ENCODE measurements around the gene LUC7L. TPM values are rescaled to one million over a fixed set of nuclear protein-coding genes. Genes with fewer than 3 reads are reported as not detected.

Gene LUC7L
- total RNA-seq, 2 experiments from 2014 or later = 94.8 to 98.4 TPM

DNA sequence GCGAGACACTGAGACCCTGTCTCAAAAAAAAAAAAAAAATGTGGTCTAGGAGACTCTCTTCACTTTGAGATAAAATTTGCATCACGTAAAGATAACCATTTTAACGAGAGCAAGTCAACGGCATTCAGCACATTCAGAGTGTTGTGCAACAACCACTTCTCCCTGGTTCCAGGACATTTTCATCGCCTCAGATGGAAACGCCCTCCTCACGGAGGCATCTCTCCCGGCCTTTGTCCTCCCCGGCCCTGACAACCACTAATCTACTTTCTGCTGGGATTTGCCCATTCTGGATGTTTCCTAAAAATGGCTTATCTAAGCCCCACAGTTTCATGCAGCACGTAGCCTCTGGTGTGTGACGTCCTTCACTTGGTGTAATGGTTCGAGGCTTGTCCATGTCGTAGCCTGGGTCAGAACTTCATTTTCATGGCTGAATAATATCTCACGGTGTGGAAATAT, 84.4 kb downstream of the LUC7L start:
- Mint-ChIP-seq H3K27ac (no peak overlapping the region), H3K9me3 (no peaks in the 10 kb centered on the region), H3K27me3 (peaks cover 20% of the 10 kb centered on the region), H3K4me1 (ENCODE audit: low read depth) (no peaks in the 10 kb centered on the region), H3K36me3 (ENCODE audit: low read depth) (no peaks in the 10 kb centered on the region), H3K4me3 (no peak overlapping the region)
- Histone ChIP-seq H3K9me3 (ENCODE audit: control insufficient read depth in 1 of 2, insufficient read depth in 1 of 2, low read length in 2 of 2) (no peaks in the 10 kb centered on the region), H3K4me3 (ENCODE audit: low read length) (no peak overlapping the region), H3K27ac (ENCODE audit: low read depth in 1 of 2, low read length in 2 of 2) (no peak overlapping the region), H3K36me3 (ENCODE audit: insufficient read depth, low read length) (no peaks in the 10 kb centered on the region), H3K4me1 (ENCODE audit: insufficient read depth, low read length) (no peaks in the 10 kb centered on the region), H3K27me3 (ENCODE audit: control insufficient read depth in 1 of 2, insufficient read depth in 2 of 2, low read length in 2 of 2) (peaks cover 0 to 2% of the 10 kb centered on the region in 2 experiments)
- TF ChIP-seq, protein P1, sequence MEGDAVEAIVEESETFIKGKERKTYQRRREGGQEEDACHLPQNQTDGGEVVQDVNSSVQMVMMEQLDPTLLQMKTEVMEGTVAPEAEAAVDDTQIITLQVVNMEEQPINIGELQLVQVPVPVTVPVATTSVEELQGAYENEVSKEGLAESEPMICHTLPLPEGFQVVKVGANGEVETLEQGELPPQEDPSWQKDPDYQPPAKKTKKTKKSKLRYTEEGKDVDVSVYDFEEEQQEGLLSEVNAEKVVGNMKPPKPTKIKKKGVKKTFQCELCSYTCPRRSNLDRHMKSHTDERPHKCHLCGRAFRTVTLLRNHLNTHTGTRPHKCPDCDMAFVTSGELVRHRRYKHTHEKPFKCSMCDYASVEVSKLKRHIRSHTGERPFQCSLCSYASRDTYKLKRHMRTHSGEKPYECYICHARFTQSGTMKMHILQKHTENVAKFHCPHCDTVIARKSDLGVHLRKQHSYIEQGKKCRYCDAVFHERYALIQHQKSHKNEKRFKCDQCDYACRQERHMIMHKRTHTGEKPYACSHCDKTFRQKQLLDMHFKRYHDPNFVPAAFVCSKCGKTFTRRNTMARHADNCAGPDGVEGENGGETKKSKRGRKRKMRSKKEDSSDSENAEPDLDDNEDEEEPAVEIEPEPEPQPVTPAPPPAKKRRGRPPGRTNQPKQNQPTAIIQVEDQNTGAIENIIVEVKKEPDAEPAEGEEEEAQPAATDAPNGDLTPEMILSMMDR (IDR thresholded peaks at IDR 0.05) = no peak
- ATAC-seq (ENCODE audit: poor library complexity) (no peak), DNase-seq (no peak)
- intact Hi-C loops (cut with DNase I, micrococcal nuclease) = no loop called here
- ChIA-PET CTCF (no interaction called here), POLR2A (no interaction called here)

DNA sequence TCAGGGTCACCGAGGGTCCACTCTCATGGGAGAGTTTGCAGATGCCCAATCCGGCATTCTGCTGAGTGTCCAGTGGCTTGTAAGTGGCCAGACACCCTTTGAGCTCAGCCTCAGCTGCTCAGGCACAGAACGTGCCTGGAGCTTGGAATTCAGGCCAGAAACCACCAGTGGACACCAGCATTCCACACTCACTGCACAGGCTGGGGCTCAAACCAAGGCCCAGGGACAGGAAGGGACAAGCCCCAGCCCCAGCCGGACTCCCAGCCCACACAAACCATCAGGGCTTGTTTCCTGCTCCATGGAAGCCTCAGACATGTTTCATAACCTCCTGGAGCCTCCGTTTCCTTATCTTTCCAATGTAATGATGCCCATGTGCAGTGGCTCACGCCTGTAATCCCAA, 85.8 kb downstream of the LUC7L start:
- Histone ChIP-seq H3K27ac (ENCODE audit: low read depth in 1 of 2, low read length in 2 of 2) (no peak overlapping the region), H3K4me3 (ENCODE audit: low read length) (no peak overlapping the region), H3K4me1 (ENCODE audit: insufficient read depth, low read length) (peaks cover 7% of the 10 kb centered on the region), H3K9me3 (ENCODE audit: control insufficient read depth in 1 of 2, insufficient read depth in 1 of 2, low read length in 2 of 2) (no peaks in the 10 kb centered on the region), H3K36me3 (ENCODE audit: insufficient read depth, low read length) (no peaks in the 10 kb centered on the region), H3K27me3 (ENCODE audit: control insufficient read depth in 1 of 2, insufficient read depth in 2 of 2, low read length in 2 of 2) (peaks cover 0 to 2% of the 10 kb centered on the region in 2 experiments)
- Mint-ChIP-seq H3K27me3 (peaks cover 8% of the 10 kb centered on the region), H3K9me3 (no peaks in the 10 kb centered on the region), H3K4me3 (no peak overlapping the region), H3K4me1 (ENCODE audit: low read depth) (peaks cover 4% of the 10 kb centered on the region), H3K36me3 (ENCODE audit: low read depth) (no peaks in the 10 kb centered on the region), H3K27ac (no peak overlapping the region)
- TF ChIP-seq, protein P1 (IDR thresholded peaks at IDR 0.05) = no peak
- DNase-seq (no peak), ATAC-seq (ENCODE audit: poor library complexity) (no peak)
- intact Hi-C loops (cut with DNase I, micrococcal nuclease) = no loop called here
- POLR2A ChIA-PET = no interaction called here
- CTCF ChIA-PET = no interaction called here

DNA sequence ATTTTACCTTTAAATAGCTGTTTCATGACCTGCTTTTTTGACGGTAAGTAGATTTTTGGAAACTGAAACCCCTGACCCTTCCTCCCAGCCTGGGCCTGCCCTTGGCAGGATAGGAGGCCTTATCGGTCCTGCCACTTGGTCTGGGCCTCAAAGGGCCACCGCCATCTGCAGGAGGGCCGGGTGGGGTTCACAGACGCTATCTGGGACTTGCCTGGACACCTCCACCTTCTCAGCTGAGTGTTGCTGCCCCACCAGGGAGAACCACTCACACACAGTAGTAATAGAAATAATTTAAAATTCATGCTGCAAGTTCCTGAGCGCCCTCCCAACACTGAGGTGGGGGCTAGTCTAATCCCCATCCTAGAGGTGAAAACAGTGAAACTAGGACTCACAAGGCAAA, 86.2 kb downstream of the LUC7L start:
- ChIA-PET POLR2A (no interaction called here), CTCF (no interaction called here)
- Histone ChIP-seq H3K27ac (ENCODE audit: low read depth in 1 of 2, low read length in 2 of 2) (no peak overlapping the region), H3K4me1 (ENCODE audit: insufficient read depth, low read length) (peaks cover 7% of the 10 kb centered on the region), H3K36me3 (ENCODE audit: insufficient read depth, low read length) (no peaks in the 10 kb centered on the region), H3K4me3 (ENCODE audit: low read length) (no peak overlapping the region), H3K9me3 (ENCODE audit: control insufficient read depth in 1 of 2, insufficient read depth in 1 of 2, low read length in 2 of 2) (no peaks in the 10 kb centered on the region), H3K27me3 (ENCODE audit: control insufficient read depth in 1 of 2, insufficient read depth in 2 of 2, low read length in 2 of 2) (peaks cover 0 to 2% of the 10 kb centered on the region in 2 experiments)
- no peak overlapping the region for H3K4me3 Mint-ChIP-seq
- H3K4me1 Mint-ChIP-seq (ENCODE audit: low read depth) = peaks cover 4% of the 10 kb centered on the region
- H3K9me3 Mint-ChIP-seq = no peaks in the 10 kb centered on the region
- no peaks in the 10 kb centered on the region for H3K36me3 Mint-ChIP-seq (ENCODE audit: low read depth)
- H3K27ac Mint-ChIP-seq = no peak overlapping the region
- peaks cover 6% of the 10 kb centered on the region for H3K27me3 Mint-ChIP-seq
- DNase-seq (no peak), ATAC-seq (ENCODE audit: poor library complexity) (no peak)
- TF ChIP-seq, protein P1 (IDR thresholded peaks at IDR 0.05) = no peak
- intact Hi-C loops (cut with DNase I, micrococcal nuclease) = no loop called here

Measured in CD4-positive, alpha-beta T cell (primary cell).